ENCODE results near the gene LRRC32. TPM values are rescaled to one million over a fixed set of nuclear protein-coding genes. Genes with fewer than 3 reads are reported as not detected.

The LRRC32 gene
- total RNA-seq, 2 experiments from 2014 or later, result 23.2 to 24.5 TPM

DNA sequence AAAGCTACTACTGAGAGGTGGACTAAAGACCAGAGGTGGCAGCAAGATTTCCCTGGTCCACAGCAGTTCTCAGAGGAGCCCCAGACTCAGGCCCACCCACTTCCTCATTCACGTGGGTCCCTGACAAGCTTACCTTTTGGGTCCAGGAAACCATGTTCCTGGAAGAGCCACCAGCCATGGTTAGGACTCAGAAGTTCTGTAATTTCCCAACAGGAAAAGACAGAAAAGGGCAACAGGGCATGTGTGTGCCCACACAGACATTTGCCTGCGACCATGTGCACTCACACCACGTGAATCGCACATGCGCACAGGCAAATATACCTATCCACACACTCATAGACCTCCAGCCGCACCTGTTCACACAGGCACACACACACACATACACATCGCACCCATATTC is 42.9 kb downstream of the LRRC32 start:
- ATAC-seq (peak; percentile 2), DNase-seq (peak; percentile 71)
- Mint-ChIP-seq H3K27ac (peak overlapping the region; percentile 93), H3K9me3 (peaks cover 11% of the 10 kb centered on the region), H3K4me1 (ENCODE audit: low read depth) (peaks cover 57% of the 10 kb centered on the region), H3K36me3 (ENCODE audit: low read depth) (peaks cover 18% of the 10 kb centered on the region), H3K4me3 (peak overlapping the region; percentile 35), H3K27me3 (peaks cover 2% of the 10 kb centered on the region)
- TF ChIP-seq, protein P1, sequence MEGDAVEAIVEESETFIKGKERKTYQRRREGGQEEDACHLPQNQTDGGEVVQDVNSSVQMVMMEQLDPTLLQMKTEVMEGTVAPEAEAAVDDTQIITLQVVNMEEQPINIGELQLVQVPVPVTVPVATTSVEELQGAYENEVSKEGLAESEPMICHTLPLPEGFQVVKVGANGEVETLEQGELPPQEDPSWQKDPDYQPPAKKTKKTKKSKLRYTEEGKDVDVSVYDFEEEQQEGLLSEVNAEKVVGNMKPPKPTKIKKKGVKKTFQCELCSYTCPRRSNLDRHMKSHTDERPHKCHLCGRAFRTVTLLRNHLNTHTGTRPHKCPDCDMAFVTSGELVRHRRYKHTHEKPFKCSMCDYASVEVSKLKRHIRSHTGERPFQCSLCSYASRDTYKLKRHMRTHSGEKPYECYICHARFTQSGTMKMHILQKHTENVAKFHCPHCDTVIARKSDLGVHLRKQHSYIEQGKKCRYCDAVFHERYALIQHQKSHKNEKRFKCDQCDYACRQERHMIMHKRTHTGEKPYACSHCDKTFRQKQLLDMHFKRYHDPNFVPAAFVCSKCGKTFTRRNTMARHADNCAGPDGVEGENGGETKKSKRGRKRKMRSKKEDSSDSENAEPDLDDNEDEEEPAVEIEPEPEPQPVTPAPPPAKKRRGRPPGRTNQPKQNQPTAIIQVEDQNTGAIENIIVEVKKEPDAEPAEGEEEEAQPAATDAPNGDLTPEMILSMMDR (IDR thresholded peaks at IDR 0.05), result no peak
- intact Hi-C loops (cut with micrococcal nuclease), result loop anchor here (5.0 kb wide), 2 partner anchors 40 to 45 kb away; partner anchors contain the start of gene LRRC32
- ChIA-PET CTCF (no interaction called here), POLR2A (interaction anchor here (0.9 to 2.8 kb wide), 2 partner anchors 11 to 17 kb away, joined by 3 to 13 read pairs; no protein-coding TSS in a partner anchor)

DNA sequence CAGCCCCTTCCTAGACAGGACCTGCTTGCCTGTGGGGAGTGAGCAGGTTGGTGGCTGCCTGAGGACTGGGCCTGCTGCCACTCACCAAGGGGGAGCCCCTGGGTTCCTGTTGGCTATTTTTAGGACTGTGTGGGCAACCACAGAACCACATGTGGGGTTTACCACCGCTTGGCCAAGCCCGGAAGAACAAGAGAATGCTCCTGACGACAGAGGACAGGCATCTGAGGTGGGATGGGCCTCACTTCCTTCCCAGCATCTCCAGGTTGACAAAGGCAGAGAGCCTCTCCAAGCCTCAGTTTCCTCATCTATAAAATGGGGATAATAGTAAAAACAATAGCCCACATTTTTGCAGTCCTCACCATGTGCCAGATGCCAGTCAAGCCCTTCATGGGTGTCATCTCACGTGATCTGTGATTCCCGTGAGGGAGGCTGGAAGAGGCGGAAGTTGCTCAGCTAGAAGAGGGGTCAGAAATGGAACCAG is 43.6 kb downstream of the LRRC32 start:
- intact Hi-C loops (cut with micrococcal nuclease), result loop anchor here (5.0 kb wide), 2 partner anchors 40 to 45 kb away; partner anchors contain the start of gene LRRC32
- ChIA-PET POLR2A (interaction anchor here (0.9 kb wide), 1 partner anchor 16 kb away, joined by 3 read pairs; no protein-coding TSS in a partner anchor), CTCF (no interaction called here)
- Mint-ChIP-seq H3K27me3 (peaks cover 2% of the 10 kb centered on the region), H3K36me3 (ENCODE audit: low read depth) (peaks cover 18% of the 10 kb centered on the region), H3K9me3 (peaks cover 11% of the 10 kb centered on the region), H3K4me1 (ENCODE audit: low read depth) (peaks cover 52% of the 10 kb centered on the region), H3K27ac (peak overlapping the region; percentile 93), H3K4me3 (peak overlapping the region; percentile 35)
- peak; percentile 23 for ATAC-seq
- TF ChIP-seq, protein P1 (IDR thresholded peaks at IDR 0.05), result no peak
- peak; percentile 94 for DNase-seq

DNA sequence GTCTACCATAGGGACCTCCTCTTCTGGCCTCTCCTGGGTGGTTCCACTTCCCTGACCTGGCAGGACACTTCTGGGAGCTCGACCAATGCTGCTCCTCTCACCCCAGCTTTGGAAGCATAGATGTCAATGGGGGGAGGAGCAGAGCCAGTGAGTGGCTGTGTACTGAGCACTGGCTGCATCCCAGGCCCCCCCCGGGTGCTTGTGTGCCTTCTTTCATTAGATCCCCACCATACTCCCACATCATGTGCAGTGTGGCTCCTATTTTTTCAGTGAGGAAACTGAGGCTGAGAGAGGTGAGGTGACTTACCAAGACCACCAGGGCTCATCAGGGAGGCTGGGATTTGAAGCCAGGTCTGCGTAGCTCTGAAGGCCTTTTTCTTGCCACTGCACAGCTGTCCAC is 44.3 kb downstream of the LRRC32 start:
- Mint-ChIP-seq H3K4me1 (ENCODE audit: low read depth) (peaks cover 50% of the 10 kb centered on the region), H3K27ac (peak overlapping the region; percentile 93), H3K9me3 (peaks cover 11% of the 10 kb centered on the region), H3K36me3 (ENCODE audit: low read depth) (peaks cover 18% of the 10 kb centered on the region), H3K4me3 (no peak overlapping the region), H3K27me3 (peaks cover 2% of the 10 kb centered on the region)
- ChIA-PET CTCF (no interaction called here), POLR2A (no interaction called here)
- DNase-seq (no peak), ATAC-seq (no peak)
- TF ChIP-seq, protein P1 (IDR thresholded peaks at IDR 0.05), result no peak
- intact Hi-C loops (cut with micrococcal nuclease), result loop anchor here (5.0 kb wide), 2 partner anchors 39 to 46 kb away; partner anchors contain the start of gene LRRC32

DNA sequence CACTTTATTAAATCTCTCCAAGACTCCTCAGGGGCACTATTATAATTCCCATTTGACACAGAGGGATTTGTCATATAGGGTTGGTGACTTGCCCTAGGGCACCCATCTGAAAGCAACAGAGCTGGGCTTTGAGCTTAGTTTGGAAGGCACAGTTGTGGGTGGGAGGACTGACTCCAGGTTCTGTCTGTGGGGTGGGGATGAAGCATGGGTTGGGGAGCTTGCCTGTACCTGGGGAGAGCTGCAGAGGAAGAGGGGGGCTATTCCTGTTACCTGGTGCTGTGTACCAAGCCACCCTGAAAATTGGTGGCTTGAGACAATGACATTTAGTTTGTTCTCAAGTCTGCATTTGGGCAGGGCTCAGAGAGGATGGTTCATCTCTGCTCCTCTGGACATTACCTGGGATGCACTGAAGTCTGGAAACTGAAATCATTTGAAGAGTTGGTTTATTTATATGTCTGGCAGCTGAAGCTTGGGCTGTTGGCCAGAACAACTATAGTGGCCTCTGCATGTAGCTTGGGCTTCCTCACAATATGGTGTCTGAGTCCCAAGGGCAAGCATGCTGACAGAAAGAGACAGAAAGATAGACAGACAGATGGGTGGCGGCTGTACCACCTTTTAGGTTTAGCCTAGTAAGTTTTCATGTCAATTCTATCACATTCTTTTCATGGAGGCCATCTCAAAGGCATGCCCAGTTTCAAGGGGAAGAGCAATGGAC is 44.9 kb downstream of the LRRC32 start:
- ATAC-seq, result no peak
- Mint-ChIP-seq H3K4me1 (ENCODE audit: low read depth) (peaks cover 48% of the 10 kb centered on the region), H3K27me3 (peaks cover 2% of the 10 kb centered on the region), H3K9me3 (peaks cover 11% of the 10 kb centered on the region), H3K4me3 (no peak overlapping the region), H3K27ac (peak overlapping the region; percentile 93), H3K36me3 (ENCODE audit: low read depth) (peaks cover 18% of the 10 kb centered on the region)
- TF ChIP-seq, protein P1 (IDR thresholded peaks at IDR 0.05), result no peak
- CTCF ChIA-PET, result no interaction called here
- intact Hi-C loops (cut with micrococcal nuclease), result loop anchor here (5.0 kb wide), 2 partner anchors 38 to 47 kb away; partner anchors contain the start of gene LRRC32
- POLR2A ChIA-PET, result no interaction called here
- DNase-seq, result peak; percentile 28

All from activated CD8-positive, alpha-beta T cell treated with anti-CD3 and anti-CD28 coated beads for 36 hours (primary cell).